NCI-H1092 (cell line): ENCODE results near the gene SPOCK2.

Experiments used
- DNase-seq: peaks from one replicate; lab custom pipeline; 2025; lab: John Stamatoyannopoulos, UW

SPOCK2 gene

GRCh38 chr10:72030762-72031543, 57.4 kb downstream of the SPOCK2 start:
- no peak for DNase-seq

- DNase-seq, result no peak
Observed at GRCh38 chr10:72029414-72029813, 58.9 kb downstream of the SPOCK2 start.

- DNase-seq, result no peak
Observed at GRCh38 chr10:72027498-72027897, 60.9 kb downstream of the SPOCK2 start.

- no peak for DNase-seq
Observed at GRCh38 chr10:72026278-72027111, 61.9 kb downstream of the SPOCK2 start.

GRCh38 chr10:72025832-72026231, 62.5 kb downstream of the SPOCK2 start:
- DNase-seq, result no peak

GRCh38 chr10:72025400-72025799, 63.0 kb downstream of the SPOCK2 start:
- no peak for DNase-seq

- no peak for DNase-seq
Observed at GRCh38 chr10:72024596-72024995, 63.8 kb downstream of the SPOCK2 start.

- no peak for DNase-seq
Observed at GRCh38 chr10:72022228-72022627, 66.1 kb downstream of the SPOCK2 start.

GRCh38 chr10:72020914-72021809, 67.2 kb downstream of the SPOCK2 start:
- no peak for DNase-seq

GRCh38 chr10:72019085-72019876, 69.1 kb downstream of the SPOCK2 start:
- no peak for DNase-seq

GRCh38 chr10:72016608-72017300, 71.6 kb downstream of the SPOCK2 start:
- DNase-seq, result peak; percentile 14

GRCh38 chr10:72015841-72016240, 72.5 kb downstream of the SPOCK2 start:
- DNase-seq, result no peak

- no peak for DNase-seq
Observed at GRCh38 chr10:72014785-72015480, 73.4 kb downstream of the SPOCK2 start.

GRCh38 chr10:72014197-72014596, 74.2 kb downstream of the SPOCK2 start:
- DNase-seq, result no peak

- DNase-seq, result no peak
Observed at GRCh38 chr10:72013202-72013945, 75.0 kb downstream of the SPOCK2 start.

GRCh38 chr10:72012796-72013195, 75.6 kb downstream of the SPOCK2 start:
- no peak for DNase-seq

- no peak for DNase-seq
Observed at GRCh38 chr10:72011976-72012512, 76.3 kb downstream of the SPOCK2 start.

- peak; percentile 26 for DNase-seq
Observed at GRCh38 chr10:72011468-72011867, 76.9 kb downstream of the SPOCK2 start.

GRCh38 chr10:72011016-72011415, 77.3 kb downstream of the SPOCK2 start:
- no peak for DNase-seq
